ENCODE data around the gene LRP1B.

The LRP1B gene

GRCh38 chr2:141029428-141030078 lies 1101.3 kb downstream of the LRP1B start:
- no peaks in the 10 kb centered on the region for H3K36me3 ChIP-seq
- no peaks in the 10 kb centered on the region for H4K20me1 ChIP-seq
- H3K4me1 ChIP-seq, result peaks cover 0 to 4% (median 0%) of the 10 kb centered on the region in 10 experiments; a peak in 1 of 20 replicates
- no peak overlapping the region for H3K4me3 ChIP-seq
- no peaks in the 10 kb centered on the region for H3K27me3 ChIP-seq
- no peak overlapping the region for H3K27ac ChIP-seq
- 0 out of 22 replicates have a peak, but pooled peaks cover 0 to 3% (median 0%) of the 10 kb centered on the region in 11 experiments for H3K9me3 ChIP-seq (replicated peaks in 1 of 11)
- TF ChIP-seq Cebpa-rat (IDR thresholded peaks at IDR 0.05), result no peak; a peak in 1 of 22 replicates
- H3K4me2 ChIP-seq, result no peak overlapping the region
- H3K9ac ChIP-seq, result no peak overlapping the region

GRCh38 chr2:141027221-141027620 lies 1103.6 kb downstream of the LRP1B start:
- no peak overlapping the region for H3K27ac ChIP-seq
- H3K36me3 ChIP-seq, result no peaks in the 10 kb centered on the region
- no peaks in the 10 kb centered on the region for H3K27me3 ChIP-seq
- no peaks in the 10 kb centered on the region for H3K4me1 ChIP-seq
- H3K9ac ChIP-seq, result no peak overlapping the region
- H3K9me3 ChIP-seq (replicated peaks in 1 of 11), result no peaks in the 10 kb centered on the region
- no peak for TF ChIP-seq Cebpa-rat (IDR thresholded peaks at IDR 0.05)
- H3K4me2 ChIP-seq, result no peak overlapping the region
- H3K4me3 ChIP-seq, result no peak overlapping the region
- no peaks in the 10 kb centered on the region for H4K20me1 ChIP-seq

- H3K4me3 ChIP-seq, result no peak overlapping the region
- H3K9me3 ChIP-seq (replicated peaks in 1 of 11), result no peaks in the 10 kb centered on the region
- H3K27ac ChIP-seq, result no peak overlapping the region
- H3K27me3 ChIP-seq, result no peaks in the 10 kb centered on the region
- H3K36me3 ChIP-seq, result no peaks in the 10 kb centered on the region
- no peak overlapping the region for H3K9ac ChIP-seq
- no peaks in the 10 kb centered on the region for H4K20me1 ChIP-seq
- H3K4me1 ChIP-seq, result no peaks in the 10 kb centered on the region
- TF ChIP-seq Cebpa-rat (IDR thresholded peaks at IDR 0.05), result no peak
- H3K4me2 ChIP-seq, result no peak overlapping the region
Observed at GRCh38 chr2:141021611-141022010, 1109.2 kb downstream of the LRP1B start.

- Histone ChIP-seq H3K4me3 (no peak overlapping the region), H3K9me3 (replicated peaks in 1 of 11) (no peaks in the 10 kb centered on the region), H3K4me1 (peaks cover 0 to 4% (median 3%) of the 10 kb centered on the region in 10 experiments; a peak in 15 of 20 replicates), H4K20me1 (no peaks in the 10 kb centered on the region), H3K9ac (no peak overlapping the region), H3K27ac (no peak overlapping the region), H3K27me3 (no peaks in the 10 kb centered on the region), H3K36me3 (no peaks in the 10 kb centered on the region), H3K4me2 (no peak overlapping the region)
- TF ChIP-seq Cebpa-rat (IDR thresholded peaks at IDR 0.05), result no peak
Observed at GRCh38 chr2:141021109-141021508, 1109.7 kb downstream of the LRP1B start.

GRCh38 chr2:141020346-141020745 lies 1110.5 kb downstream of the LRP1B start:
- H3K36me3 ChIP-seq, result no peaks in the 10 kb centered on the region
- H3K9me3 ChIP-seq (replicated peaks in 1 of 11), result no peaks in the 10 kb centered on the region
- no peak overlapping the region for H3K27ac ChIP-seq
- no peaks in the 10 kb centered on the region for H4K20me1 ChIP-seq
- no peak for TF ChIP-seq Cebpa-rat (IDR thresholded peaks at IDR 0.05)
- H3K4me3 ChIP-seq, result no peak overlapping the region
- H3K4me2 ChIP-seq, result no peak overlapping the region
- no peaks in the 10 kb centered on the region for H3K27me3 ChIP-seq
- H3K4me1 ChIP-seq, result peaks cover 6 to 11% (median 11%) of the 10 kb centered on the region in 10 experiments
- no peak overlapping the region for H3K9ac ChIP-seq

GRCh38 chr2:141015341-141016047 lies 1115.3 kb downstream of the LRP1B start:
- Histone ChIP-seq H3K27me3 (no peaks in the 10 kb centered on the region), H4K20me1 (no peaks in the 10 kb centered on the region), H3K9ac (no peak overlapping the region), H3K4me3 (no peak overlapping the region), H3K27ac (no peak overlapping the region; a peak in 1 of 22 replicates), H3K4me1 (peaks cover 8 to 20% (median 16%) of the 10 kb centered on the region in 10 experiments), H3K4me2 (peak overlapping the region; percentile 6 to 64 (median 51); a peak in 20 of 22 replicates), H3K9me3 (replicated peaks in 1 of 11) (no peaks in the 10 kb centered on the region), H3K36me3 (no peaks in the 10 kb centered on the region)
- no peak for TF ChIP-seq Cebpa-rat (IDR thresholded peaks at IDR 0.05)

- Histone ChIP-seq H3K27ac (no peak overlapping the region), H3K9me3 (replicated peaks in 1 of 11) (peaks cover 0 to 5% (median 0%) of the 10 kb centered on the region in 11 experiments; a peak in 2 of 22 replicates), H3K4me2 (no peak overlapping the region), H3K9ac (no peak overlapping the region), H4K20me1 (no peaks in the 10 kb centered on the region), H3K4me3 (no peak overlapping the region), H3K4me1 (peaks cover 0 to 3% (median 0%) of the 10 kb centered on the region in 10 experiments; a peak in 1 of 20 replicates), H3K36me3 (no peaks in the 10 kb centered on the region), H3K27me3 (no peaks in the 10 kb centered on the region)
- no peak for TF ChIP-seq Cebpa-rat (IDR thresholded peaks at IDR 0.05)
Observed at GRCh38 chr2:141003967-141004657, 1126.7 kb downstream of the LRP1B start.

GRCh38 chr2:141001750-141002149 lies 1129.1 kb downstream of the LRP1B start:
- no peak for TF ChIP-seq Cebpa-rat (IDR thresholded peaks at IDR 0.05)
- peaks cover 0 to 3% (median 0%) of the 10 kb centered on the region in 10 experiments; a peak in 2 of 20 replicates for H3K4me1 ChIP-seq
- H3K4me3 ChIP-seq, result no peak overlapping the region
- no peak overlapping the region for H3K9ac ChIP-seq
- peaks cover 0 to 5% (median 0%) of the 10 kb centered on the region in 11 experiments; a peak in 2 of 22 replicates for H3K9me3 ChIP-seq (replicated peaks in 1 of 11)
- H3K27ac ChIP-seq, result no peak overlapping the region
- no peak overlapping the region for H3K4me2 ChIP-seq
- H3K27me3 ChIP-seq, result no peaks in the 10 kb centered on the region
- no peaks in the 10 kb centered on the region for H3K36me3 ChIP-seq
- H4K20me1 ChIP-seq, result no peaks in the 10 kb centered on the region

GRCh38 chr2:140998577-140998976 lies 1132.2 kb downstream of the LRP1B start:
- Histone ChIP-seq H3K4me1 (no peaks in the 10 kb centered on the region; a peak in 1 of 20 replicates), H3K4me3 (no peak overlapping the region), H4K20me1 (no peaks in the 10 kb centered on the region), H3K9ac (no peak overlapping the region), H3K36me3 (no peaks in the 10 kb centered on the region), H3K9me3 (replicated peaks in 1 of 11) (peaks cover 0 to 5% (median 0%) of the 10 kb centered on the region in 11 experiments; a peak in 2 of 22 replicates), H3K27ac (no peak overlapping the region), H3K4me2 (no peak overlapping the region), H3K27me3 (no peaks in the 10 kb centered on the region)
- TF ChIP-seq Cebpa-rat (IDR thresholded peaks at IDR 0.05), result no peak

All from BLaER1 treated with 17β-estradiol and CSF1 and Interleukin-3, amounts not matched to agents 10 nM and 100 nM (cell line).